Liver (tissue), 9 donors: ENCODE measurements around the gene GABRE. TPM values are rescaled to one million over a fixed set of nuclear protein-coding genes. Genes with fewer than 3 reads are reported as not detected.

Source experiments
- DNase-seq: peaks from one replicate; pipeline ENCODE4 v3.0.0-alpha.2; 2017; ENCODE audit warnings: low spot score
- H3K27ac ChIP-seq, 2 donors: one replicate each; pipeline ENCODE4 v1.7.0; 2013; ENCODE audit warnings: inconsistent platforms in 2 of 2, low read length in 2 of 2, control low read depth in 1 of 2, low read depth in 1 of 2, mild to moderate bottlenecking in 1 of 2
- H3K27me3 ChIP-seq, 4 donors: one replicate each; pipeline versions ENCODE4 v1.6.1 to v1.7.0; 2013; ENCODE audit warnings: low read length in 3 of 4, inconsistent platforms in 1 of 4, mild to moderate bottlenecking in 1 of 4, moderate library complexity in 1 of 4; ENCODE audit not compliant: control insufficient read depth in 4 of 4, insufficient read depth in 4 of 4
- H3K36me3 ChIP-seq, 4 donors: one replicate each; pipeline versions ENCODE4 v1.6.1 to v1.7.0; 2013; ENCODE audit warnings: low read length in 3 of 4, mild to moderate bottlenecking in 3 of 4, low read depth in 1 of 4, moderate library complexity in 1 of 4; ENCODE audit not compliant: control insufficient read depth in 4 of 4, insufficient read depth in 3 of 4
- H3K4me1 ChIP-seq, 4 donors: one replicate each; pipeline versions ENCODE4 v1.6.1 to v1.7.0; 2013; ENCODE audit warnings: low read length in 3 of 4, mild to moderate bottlenecking in 3 of 4, moderate library complexity in 1 of 4; ENCODE audit not compliant: control insufficient read depth in 4 of 4, insufficient read depth in 4 of 4
- H3K4me3 ChIP-seq, 3 donors: one replicate each; pipeline versions ENCODE4 v1.6.1 to v1.7.0; 2013; ENCODE audit warnings: low read length in 3 of 3, control low read depth in 1 of 3, low read depth in 1 of 3, mild to moderate bottlenecking in 1 of 3
- H3K9ac ChIP-seq, 2 donors: one replicate each; pipeline ENCODE4 v1.7.0; 2013; ENCODE audit warnings: low read length in 2 of 2, mild to moderate bottlenecking in 2 of 2, moderate library complexity in 2 of 2, control low read depth in 1 of 2, low read depth in 1 of 2
- H3K9me3 ChIP-seq, 4 donors: one replicate each; pipeline versions ENCODE4 v1.6.1 to v1.7.0; 2013; ENCODE audit warnings: low read length in 3 of 4; ENCODE audit not compliant: control insufficient read depth in 4 of 4
- ATF3 ChIP-seq: IDR thresholded peaks from 2 replicates; pipeline ENCODE4 v1.6.1; 2016; ENCODE audit warnings: antibody characterized with exemption
- CTCF ChIP-seq: fragments of 150-350 bp; IDR thresholded peaks from 2 replicates; pipeline ENCODE4 v1.5.1; 2017; ENCODE audit warnings: improper control_type of control experiment, low read depth, low read length; ENCODE audit not compliant: missing input control
- EGR1 ChIP-seq, 2 donors: IDR thresholded peaks; 2 replicates each; pipeline ENCODE4 v1.6.1; 2016 to 2018; ENCODE audit warnings: antibody characterized with exemption in 2 of 2, low read depth in 2 of 2
- FOXA1 ChIP-seq: IDR thresholded peaks from 2 replicates; pipeline ENCODE4 v1.6.1; 2016; ENCODE audit warnings: antibody characterized with exemption
- FOXA2 ChIP-seq: IDR thresholded peaks from 2 replicates; pipeline ENCODE4 v1.6.1; 2016; ENCODE audit warnings: antibody characterized with exemption
- GABPA ChIP-seq, 2 donors: IDR thresholded peaks in 1 of 2; conservative IDR thresholded peaks in 1 of 2; 2 replicates each; pipeline ENCODE4 v1.6.1; 2016; ENCODE audit warnings: antibody characterized with exemption in 2 of 2, mild to moderate bottlenecking in 1 of 2, moderate library complexity in 1 of 2
- HNF4A ChIP-seq, 2 donors: conservative IDR thresholded peaks; 2 replicates each; pipeline ENCODE4 v1.6.1; 2016; ENCODE audit warnings: antibody characterized with exemption in 2 of 2, mild to moderate bottlenecking in 2 of 2
- HNF4G ChIP-seq: IDR thresholded peaks from 2 replicates; pipeline ENCODE4 v1.6.1; 2016; ENCODE audit warnings: antibody characterized with exemption
- JUND ChIP-seq, 2 donors: IDR thresholded peaks; 2 replicates each; pipeline ENCODE4 v1.6.1; 2016; ENCODE audit warnings: antibody characterized with exemption in 2 of 2
- MAX ChIP-seq: IDR thresholded peaks from 2 replicates; pipeline ENCODE4 v1.6.1; 2016; ENCODE audit warnings: antibody characterized with exemption
- RAD21 ChIP-seq, 2 donors: IDR thresholded peaks; 2 replicates each; pipeline ENCODE4 v1.6.1; 2016; ENCODE audit warnings: antibody characterized with exemption in 2 of 2, mild to moderate bottlenecking in 2 of 2
- REST ChIP-seq: IDR thresholded peaks from 2 replicates; pipeline ENCODE4 v1.6.1; 2016; ENCODE audit warnings: antibody characterized with exemption, mild to moderate bottlenecking
- RXRA ChIP-seq, 2 donors: IDR thresholded peaks; 2 replicates each; pipeline ENCODE4 v1.6.1; 2017 to 2018; ENCODE audit warnings: antibody characterized with exemption in 2 of 2, mild to moderate bottlenecking in 1 of 2
- SP1 ChIP-seq: IDR thresholded peaks from 2 replicates; pipeline ENCODE4 v1.6.1; 2018; ENCODE audit warnings: antibody characterized with exemption, mild to moderate bottlenecking
- TAF1 ChIP-seq: conservative IDR thresholded peaks from 2 replicates; pipeline ENCODE4 v1.6.1; 2016; ENCODE audit warnings: antibody characterized with exemption, mild to moderate bottlenecking
- YY1 ChIP-seq: IDR thresholded peaks from 2 replicates; pipeline ENCODE4 v1.6.1; 2016; ENCODE audit warnings: antibody characterized with exemption, mild to moderate bottlenecking
- ZBTB33 ChIP-seq: IDR thresholded peaks from 2 replicates; pipeline ENCODE4 v1.6.1; 2016; ENCODE audit warnings: antibody characterized with exemption
- WGBS: extraction: QIAGEN DNeasy Blood & Tissue Kit; methylation state at CpG from one replicate; pipeline ENCODE4 v1.1.7; 2013; 5-methylcytosine and 5-hydroxymethylcytosine counted together
- polyA plus RNA-seq, 2 donors: library from polyadenylated mRNA; stranded (reverse) in 1 of 2; unstranded in 1 of 2; fragments of 200-250 nt in 1 of 2; fragments of >200 nt in 1 of 2; fragmentation: Nextera tagmentation in 1 of 2; extraction: Ambion mirVana in 1 of 2; gene quantifications; one replicate each; pipeline versions ENCODE4 v1.2.1 to v1.2.3, GENCODE V29; 2013 to 2015
- total RNA-seq, 2 donors: library from RNA; depleted of rRNA; stranded (reverse); fragments of >200 nt; gene quantifications; one replicate each; pipeline ENCODE4 v1.2.3, GENCODE V29; 2014
- donor health status: healthy.
- donor health status: healthy.
- donor health status: healthy.
- donor health status: healthy.
- donor health status: healthy.

GABRE gene
- total and polyA plus RNA-seq, 4 donors, result 0.49 to 4.9 (median 0.64) TPM

- no peak within 1 kb of the TSS for H3K27ac ChIP-seq
- 94% methylated on average over 11 of the region's 11 CpGs for WGBS
- no peak within 1 kb of the TSS for H3K9ac ChIP-seq
- TF ChIP-seq CTCF (no peak), MAX (no peak), JUND (IDR thresholded peaks at IDR 0.05) (no peak), TAF1 (no peak), YY1 (no peak), HNF4G (no peak), GABPA (IDR thresholded peaks at IDR 0.05 in 1 of 2, conservative IDR thresholded peaks at IDR 0.05 in 1 of 2) (no peak), RXRA (IDR thresholded peaks at IDR 0.05) (no peak), ZBTB33 (no peak), SP1 (no peak), FOXA2 (no peak), REST (no peak)
- no peak for DNase-seq
- H3K9me3 ChIP-seq, result no peaks in the 10 kb centered on the region
- H3K36me3 ChIP-seq, result no peaks in the 10 kb centered on the region
- no peaks in the 10 kb centered on the region for H3K27me3 ChIP-seq
- H3K4me3 ChIP-seq, result no peak within 1 kb of the TSS
- H3K4me1 ChIP-seq, result no peaks in the 10 kb centered on the region
Measured at GRCh38 chrX:151912780-151913179, 61.7 kb downstream of the GABRE start, which contains the start of gene MAGEA4. TSS of gene MAGEA4 (plus strand) at chrX:151912889. CDS start at chrX:151923665, 10,776 bp downstream.

GRCh38 chrX:151912221-151912620, 62.3 kb downstream of the GABRE start:
- Histone ChIP-seq H3K9me3 (no peaks in the 10 kb centered on the region), H3K27ac (no peak overlapping the region), H3K9ac (no peak overlapping the region), H3K36me3 (no peaks in the 10 kb centered on the region), H3K4me3 (no peak overlapping the region), H3K27me3 (no peaks in the 10 kb centered on the region), H3K4me1 (no peaks in the 10 kb centered on the region)
- TF ChIP-seq RAD21 (IDR thresholded peaks at IDR 0.05), result no peak
- no peak for TF ChIP-seq CTCF
- no peak for TF ChIP-seq EGR1 (IDR thresholded peaks at IDR 0.05; ENCODE audit: low read depth in 2 of 2)
- no peak for TF ChIP-seq RXRA (IDR thresholded peaks at IDR 0.05)
- TF ChIP-seq JUND (IDR thresholded peaks at IDR 0.05), result no peak
- TF ChIP-seq FOXA2, result no peak
- no peak for TF ChIP-seq HNF4G
- no peak for TF ChIP-seq HNF4A (conservative IDR thresholded peaks at IDR 0.05)
- TF ChIP-seq ATF3, result no peak
- TF ChIP-seq YY1, result no peak
- no peak for TF ChIP-seq MAX
- TF ChIP-seq SP1, result no peak
- no peak for TF ChIP-seq TAF1
- no peak for TF ChIP-seq GABPA (IDR thresholded peaks at IDR 0.05 in 1 of 2, conservative IDR thresholded peaks at IDR 0.05 in 1 of 2)
- no peak for TF ChIP-seq REST
- TF ChIP-seq FOXA1, result no peak
- DNase-seq, result no peak
- WGBS, result 81% methylated on average over 11 of the region's 11 CpGs
